NCI-H1694 treated with DMSO at 0.1 percent for 48 hours (cell line): ENCODE measurements around the gene CYB5D1.

ENCODE experiments used
- DNase-seq: peaks from one replicate; lab custom pipeline; 2025; lab: John Stamatoyannopoulos, UW

The CYB5D1 gene

GRCh38 chr17:7886227-7887037, 28.6 kb downstream of the CYB5D1 start:
- DNase-seq: peak; percentile 74

GRCh38 chr17:7887038-7887481, 29.3 kb downstream of the CYB5D1 start:
- peak; percentile 88 for DNase-seq

DNA sequence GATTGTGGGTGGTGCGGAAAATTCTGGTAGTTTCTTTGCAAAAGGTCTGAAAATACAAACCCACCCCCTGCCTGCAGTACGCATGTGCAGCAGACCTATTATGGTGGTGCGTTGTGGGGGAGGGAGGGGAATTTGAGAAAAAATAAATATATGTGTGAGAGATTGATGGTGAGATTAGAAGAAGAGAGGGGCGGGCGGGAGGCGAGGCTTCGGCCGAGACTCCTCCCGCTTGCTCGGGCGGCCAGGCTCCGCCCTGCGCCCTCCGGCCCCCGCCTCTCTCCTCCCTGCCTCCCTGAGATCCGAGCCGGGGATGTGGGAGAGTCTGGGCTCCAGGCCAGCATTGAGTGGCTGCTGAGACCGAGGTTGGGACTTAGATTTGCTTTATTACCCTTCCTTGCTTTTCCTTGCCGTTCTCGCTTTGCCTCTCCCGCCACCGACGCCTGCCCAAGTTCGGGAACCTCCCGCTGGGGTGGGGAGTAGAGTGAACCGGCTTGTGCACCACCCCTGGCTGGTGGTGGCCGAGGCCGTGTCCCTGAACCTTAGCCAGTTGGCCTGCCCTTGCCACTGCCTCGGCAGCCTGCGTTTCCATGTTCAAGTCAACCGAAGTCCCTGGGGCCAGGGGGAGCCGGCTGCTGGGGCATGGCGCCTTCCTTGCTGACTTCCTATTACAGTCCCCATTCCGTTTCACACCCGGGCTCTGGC, 29.8 kb downstream of the CYB5D1 start:
- DNase-seq: peak; percentile 96

- DNase-seq: peak; percentile 54
Observed at GRCh38 chr17:7888184-7888920, 30.5 kb downstream of the CYB5D1 start, which contains the start of gene CHD3. TSS of gene CHD3 (plus strand) at chr17:7888789. CDS start at chr17:7889001, 212 bp downstream.

- DNase-seq: peak; percentile 92
Observed at GRCh38 chr17:7889166-7889955, 31.6 kb downstream of the CYB5D1 start.

DNA sequence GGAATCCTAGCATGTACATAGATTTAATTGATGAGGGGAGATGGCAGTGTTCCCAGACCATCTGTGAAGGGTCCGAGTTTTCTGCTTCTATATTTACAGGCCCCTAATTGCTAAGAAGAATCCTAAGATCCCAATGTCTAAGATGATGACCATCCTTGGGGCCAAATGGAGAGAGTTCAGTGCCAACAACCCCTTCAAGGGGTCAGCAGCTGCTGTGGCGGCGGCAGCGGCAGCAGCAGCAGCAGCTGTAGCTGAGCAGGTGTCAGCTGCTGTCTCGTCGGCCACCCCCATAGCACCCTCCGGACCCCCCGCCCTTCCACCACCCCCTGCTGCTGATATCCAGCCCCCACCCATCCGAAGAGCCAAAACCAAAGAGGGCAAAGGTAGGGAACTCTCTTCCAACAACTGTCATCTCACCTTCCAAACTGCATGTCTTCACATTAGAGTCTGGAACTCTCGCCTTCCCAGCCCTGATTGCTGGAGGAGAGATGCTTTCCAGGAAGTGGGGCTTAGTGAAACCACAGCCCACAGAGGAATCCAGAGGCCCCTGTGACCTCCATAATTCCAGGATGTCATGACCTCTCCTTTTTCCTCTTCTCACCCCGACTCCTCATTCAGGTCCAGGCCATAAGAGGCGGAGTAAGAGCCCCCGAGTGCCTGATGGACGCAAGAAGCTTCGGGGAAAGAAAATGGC, 35.5 kb downstream of the CYB5D1 start:
- DNase-seq: no peak

- DNase-seq: no peak
Observed at GRCh38 chr17:7894226-7894625, 36.4 kb downstream of the CYB5D1 start.

- no peak for DNase-seq
Observed at GRCh38 chr17:7894866-7895265, 37.1 kb downstream of the CYB5D1 start.

GRCh38 chr17:7897090-7897489, 39.3 kb downstream of the CYB5D1 start:
- no peak for DNase-seq

DNA sequence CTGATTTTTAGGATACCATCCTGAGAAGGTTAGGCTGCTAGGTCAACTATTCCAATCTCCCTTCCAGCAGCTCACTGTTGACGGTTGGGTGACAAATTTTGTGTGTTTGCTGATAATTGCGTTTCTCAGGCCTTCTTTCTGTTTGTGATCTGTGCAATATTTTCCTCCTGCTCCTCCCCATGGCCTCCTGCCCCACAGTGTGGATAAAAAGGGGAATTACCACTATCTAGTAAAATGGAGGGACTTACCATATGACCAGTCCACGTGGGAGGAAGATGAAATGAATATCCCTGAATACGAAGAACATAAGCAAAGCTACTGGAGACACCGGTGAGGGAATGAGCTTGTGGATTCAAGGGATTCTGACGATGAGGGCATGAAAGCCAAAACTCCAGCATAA, 40.0 kb downstream of the CYB5D1 start:
- DNase-seq: peak; percentile 43

- no peak for DNase-seq
Observed at GRCh38 chr17:7903154-7904103, 45.6 kb downstream of the CYB5D1 start.

DNA sequence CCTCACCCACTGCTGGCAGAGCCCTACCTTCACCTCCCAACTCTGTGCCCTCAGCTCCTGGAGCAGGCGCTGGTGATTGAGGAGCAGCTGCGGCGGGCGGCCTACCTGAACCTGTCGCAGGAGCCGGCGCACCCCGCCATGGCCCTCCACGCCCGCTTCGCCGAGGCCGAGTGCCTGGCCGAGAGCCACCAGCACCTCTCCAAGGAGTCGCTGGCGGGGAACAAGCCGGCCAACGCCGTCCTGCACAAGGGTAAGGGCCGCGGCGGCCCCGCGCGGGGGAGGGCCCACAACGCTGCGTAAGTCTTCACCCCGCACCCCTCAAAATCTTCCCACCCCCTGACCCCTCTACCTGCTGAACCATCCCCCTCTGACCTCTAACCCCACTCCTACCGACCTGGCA, 51.3 kb downstream of the CYB5D1 start:
- DNase-seq: no peak

- DNase-seq: no peak
Observed at GRCh38 chr17:7910281-7910680, 52.5 kb downstream of the CYB5D1 start.

- DNase-seq: no peak
Observed at GRCh38 chr17:7910711-7911110, 52.9 kb downstream of the CYB5D1 start.

DNA sequence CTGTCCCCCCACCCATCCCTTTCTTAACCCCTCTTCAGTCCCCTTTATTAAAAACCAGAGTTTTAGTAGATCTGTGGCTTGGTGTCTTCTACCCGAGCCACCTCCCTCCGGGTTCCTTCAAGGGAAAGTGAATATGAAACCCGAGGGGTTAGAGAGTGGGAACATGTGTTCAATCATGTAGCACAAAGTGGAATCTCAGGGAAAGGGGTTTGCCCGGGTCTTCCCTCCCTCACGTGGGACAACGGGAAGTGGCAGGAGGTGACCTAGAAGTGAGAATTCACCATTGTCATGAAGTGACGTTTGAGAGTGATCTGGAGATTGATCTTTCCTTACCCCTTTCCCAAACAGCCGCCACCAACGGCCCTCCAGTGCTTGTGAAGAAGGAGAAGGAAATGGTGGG, 53.3 kb downstream of the CYB5D1 start:
- DNase-seq: no peak
